Measurements from ENCODE around the gene ECE1.

The ECE1 gene

DNA sequence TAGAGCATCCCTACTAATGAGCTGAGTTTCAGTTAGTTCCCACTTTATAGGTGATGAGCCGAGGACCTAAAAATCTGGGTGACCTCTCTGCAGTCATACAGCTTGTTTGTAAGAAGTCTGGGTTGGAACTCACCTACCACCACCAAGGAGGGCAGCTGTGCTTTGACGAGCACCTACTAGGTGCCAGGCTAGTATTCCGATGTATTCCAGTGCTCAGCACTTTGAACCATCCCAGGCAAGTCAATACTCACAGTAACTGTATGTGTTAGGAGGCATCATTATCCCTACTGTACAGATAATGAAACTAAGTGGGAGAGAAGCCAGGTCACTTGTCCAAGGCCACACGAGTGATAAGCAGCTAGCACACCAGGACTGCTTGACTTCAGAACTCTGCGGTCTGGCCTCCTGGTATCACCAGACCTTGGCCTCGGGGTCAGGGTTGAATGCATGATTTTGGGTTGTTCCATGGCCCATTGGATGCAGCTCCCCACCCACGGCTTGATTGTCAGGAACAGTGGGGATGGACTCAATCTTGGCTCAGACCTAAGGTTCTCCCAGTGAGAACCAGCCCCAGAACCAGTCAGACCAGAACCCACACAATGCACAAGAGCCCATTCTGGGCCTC, 20.7 kb downstream of the ECE1 start:
- TF ChIP-seq, protein P1, sequence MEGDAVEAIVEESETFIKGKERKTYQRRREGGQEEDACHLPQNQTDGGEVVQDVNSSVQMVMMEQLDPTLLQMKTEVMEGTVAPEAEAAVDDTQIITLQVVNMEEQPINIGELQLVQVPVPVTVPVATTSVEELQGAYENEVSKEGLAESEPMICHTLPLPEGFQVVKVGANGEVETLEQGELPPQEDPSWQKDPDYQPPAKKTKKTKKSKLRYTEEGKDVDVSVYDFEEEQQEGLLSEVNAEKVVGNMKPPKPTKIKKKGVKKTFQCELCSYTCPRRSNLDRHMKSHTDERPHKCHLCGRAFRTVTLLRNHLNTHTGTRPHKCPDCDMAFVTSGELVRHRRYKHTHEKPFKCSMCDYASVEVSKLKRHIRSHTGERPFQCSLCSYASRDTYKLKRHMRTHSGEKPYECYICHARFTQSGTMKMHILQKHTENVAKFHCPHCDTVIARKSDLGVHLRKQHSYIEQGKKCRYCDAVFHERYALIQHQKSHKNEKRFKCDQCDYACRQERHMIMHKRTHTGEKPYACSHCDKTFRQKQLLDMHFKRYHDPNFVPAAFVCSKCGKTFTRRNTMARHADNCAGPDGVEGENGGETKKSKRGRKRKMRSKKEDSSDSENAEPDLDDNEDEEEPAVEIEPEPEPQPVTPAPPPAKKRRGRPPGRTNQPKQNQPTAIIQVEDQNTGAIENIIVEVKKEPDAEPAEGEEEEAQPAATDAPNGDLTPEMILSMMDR (IDR thresholded peaks at IDR 0.05; ENCODE audit: low read depth, low read length) = no peak
- no peak for DNase-seq (ENCODE audit: extremely low read depth, low read depth)

DNA sequence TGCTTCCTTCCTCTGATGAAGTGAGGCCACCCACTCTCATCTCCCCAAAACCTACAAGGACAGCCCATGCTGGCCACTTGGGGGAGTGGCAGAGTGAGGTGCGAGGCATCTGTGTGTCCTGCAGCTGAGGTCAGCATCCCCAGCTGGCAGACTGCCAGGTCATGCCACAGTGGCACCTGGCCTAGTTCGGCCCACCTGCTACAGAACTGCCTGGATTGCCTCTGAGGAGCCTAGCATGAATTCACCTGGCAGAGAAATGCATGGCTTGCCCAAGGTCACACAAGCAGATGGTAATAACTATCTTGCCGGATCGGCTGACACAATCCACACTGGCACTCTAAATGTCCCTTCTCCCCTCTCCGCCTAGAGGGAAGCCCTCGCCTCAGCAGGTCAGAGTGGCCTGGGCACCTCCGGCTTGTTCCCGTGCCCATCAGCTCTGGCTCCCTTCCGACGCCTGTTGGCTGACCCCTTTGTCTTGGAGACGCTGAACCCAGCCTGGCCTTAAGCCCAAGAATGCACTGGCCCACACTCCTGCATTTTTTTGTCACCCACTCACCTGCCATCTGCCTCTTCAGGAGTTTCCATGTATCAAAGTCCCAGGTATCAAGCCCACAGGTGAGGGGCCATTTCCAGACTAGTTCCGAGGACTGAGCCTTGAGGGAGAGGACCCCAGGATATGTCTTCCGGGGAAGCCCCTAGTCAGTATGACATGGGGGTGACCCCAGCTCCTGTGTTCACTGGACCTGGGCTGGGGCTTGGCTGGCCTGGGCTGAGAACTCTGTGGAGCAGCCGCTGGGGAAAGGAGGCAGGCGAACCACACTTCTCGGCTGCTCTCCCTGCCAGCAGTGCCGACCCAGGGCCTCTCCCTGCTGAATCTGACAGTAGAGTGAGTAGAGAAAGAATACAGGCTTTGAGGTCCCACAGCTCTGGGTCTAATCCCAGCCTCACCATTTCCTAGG, 21.7 kb downstream of the ECE1 start:
- TF ChIP-seq, protein P1 (IDR thresholded peaks at IDR 0.05; ENCODE audit: low read depth, low read length) = no peak
- no peak for DNase-seq (ENCODE audit: extremely low read depth, low read depth)

DNA sequence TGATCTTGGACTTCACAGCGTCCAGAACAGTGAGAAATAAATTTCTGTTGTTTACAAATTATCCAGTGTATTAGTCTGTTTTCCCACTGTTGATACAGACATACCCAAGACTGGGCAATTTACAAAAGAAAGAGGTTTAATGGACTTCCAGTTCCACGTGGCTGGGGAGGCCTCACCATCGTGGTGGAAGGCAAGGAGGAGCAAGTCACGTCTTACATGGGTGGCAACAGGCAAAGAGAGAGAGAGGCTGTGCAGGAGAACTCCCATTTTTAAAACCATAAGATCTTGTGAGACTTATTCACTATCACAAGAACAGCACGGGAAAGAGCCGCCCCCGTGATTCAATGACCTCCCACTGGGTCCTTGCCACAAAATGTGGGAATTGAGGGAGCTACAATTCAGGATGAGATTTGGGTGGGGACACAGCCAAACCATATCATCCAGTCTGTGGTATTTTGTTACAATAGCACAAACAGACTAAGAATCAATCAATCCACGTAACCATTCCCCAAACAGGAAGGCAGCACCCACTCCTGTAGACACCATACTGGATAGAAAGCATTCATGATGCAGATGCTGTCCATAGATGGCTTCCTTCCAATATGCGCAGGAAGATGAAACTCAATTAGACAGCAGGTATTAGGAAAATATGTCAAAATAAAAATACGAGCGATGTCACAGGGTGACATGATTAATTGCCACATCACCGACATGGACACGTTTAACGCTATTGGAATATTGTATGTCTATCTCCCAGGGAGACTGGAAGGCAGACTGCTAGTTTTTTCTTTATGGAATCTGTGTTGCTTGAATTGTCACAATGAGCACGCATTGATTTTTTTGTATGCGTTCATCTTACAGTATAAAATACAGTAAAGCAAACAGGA, 22.8 kb downstream of the ECE1 start:
- no peak for DNase-seq (ENCODE audit: extremely low read depth, low read depth)
- TF ChIP-seq, protein P1 (IDR thresholded peaks at IDR 0.05; ENCODE audit: low read depth, low read length) = no peak

DNA sequence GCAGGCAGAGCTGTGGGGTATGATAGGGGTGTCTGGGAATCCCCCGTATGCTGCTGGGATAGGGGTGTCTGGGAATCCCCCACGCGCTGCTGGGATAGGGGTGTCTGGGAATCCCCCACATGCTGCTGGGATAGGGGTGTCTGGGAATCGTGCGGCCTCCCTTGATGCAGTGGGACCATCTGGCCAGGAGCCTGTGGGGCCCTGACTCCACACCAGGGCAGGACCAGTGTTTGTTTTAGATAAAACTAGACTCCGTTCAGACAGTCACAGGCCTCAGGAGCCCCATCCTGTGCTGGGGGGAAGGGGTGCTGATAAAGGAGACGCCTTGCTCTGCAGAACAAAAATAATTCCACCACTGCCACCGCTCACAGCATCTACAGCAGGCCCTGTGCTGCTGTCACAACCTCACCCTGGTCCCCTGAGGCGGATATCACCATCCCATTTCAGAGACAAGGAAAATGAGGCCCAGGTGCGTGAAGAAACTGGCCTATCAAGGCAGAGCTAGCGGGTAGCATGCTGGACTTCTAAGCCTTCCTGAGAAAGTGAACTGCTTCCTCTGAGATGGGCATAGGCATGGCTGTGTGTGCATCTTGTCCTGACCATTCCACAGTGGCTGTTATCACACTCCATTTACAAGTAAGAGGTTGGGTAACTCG, 24.0 kb downstream of the ECE1 start:
- TF ChIP-seq, protein P1 (IDR thresholded peaks at IDR 0.05; ENCODE audit: low read depth, low read length) = no peak
- no peak for DNase-seq (ENCODE audit: extremely low read depth, low read depth)

DNA sequence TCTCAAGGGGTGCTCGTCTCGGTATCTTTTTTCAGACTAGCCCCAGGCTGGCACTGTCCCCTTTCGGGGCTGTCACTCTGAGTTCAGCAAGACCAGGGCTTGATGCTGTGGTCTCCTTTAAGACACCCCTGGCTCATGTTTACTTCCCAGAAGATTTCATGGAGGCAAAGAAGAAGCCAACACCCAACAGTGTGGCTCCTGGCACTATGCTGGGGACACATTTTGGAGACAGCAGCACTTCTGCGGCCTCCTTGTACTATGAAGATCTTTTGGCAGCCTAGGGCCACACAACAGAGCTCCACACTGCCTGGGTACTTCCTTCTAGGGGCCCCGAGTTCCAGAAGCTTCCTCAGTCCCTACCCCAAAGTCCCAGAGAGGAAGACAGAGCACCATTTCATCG, 24.6 kb downstream of the ECE1 start:
- DNase-seq (ENCODE audit: extremely low read depth, low read depth) = no peak
- TF ChIP-seq, protein P1 (IDR thresholded peaks at IDR 0.05; ENCODE audit: low read depth, low read length) = no peak

DNA sequence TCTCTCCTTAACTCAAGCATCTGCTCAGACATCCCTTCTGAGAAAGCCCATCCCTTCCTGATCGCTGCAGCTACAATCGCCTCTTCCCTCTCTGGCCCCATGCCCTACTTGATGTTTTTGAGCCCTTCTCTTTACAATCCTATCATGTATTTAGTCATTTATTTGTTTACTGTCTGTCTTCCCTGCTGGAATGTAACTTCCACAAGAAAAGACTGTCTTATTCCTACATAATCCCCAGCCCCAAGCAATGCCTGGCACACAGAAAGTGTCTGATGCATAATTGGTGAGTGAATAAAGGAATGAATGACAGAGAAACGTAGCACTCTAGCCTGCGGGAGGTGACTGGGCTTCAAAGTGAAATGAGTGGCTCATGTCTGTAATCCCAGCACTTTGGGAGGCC, 25.4 kb downstream of the ECE1 start:
- DNase-seq (ENCODE audit: extremely low read depth, low read depth) = no peak
- TF ChIP-seq, protein P1 (IDR thresholded peaks at IDR 0.05; ENCODE audit: low read depth, low read length) = no peak
